Omental fat pad (tissue), 4 donors: ENCODE results near the gene ANO6. TPM values are rescaled to one million over a fixed set of nuclear protein-coding genes. Genes with fewer than 3 reads are reported as not detected.

Experiments
- ATAC-seq: fragments of 150-250 bp; one replicate; pipeline ENCODE4 v1.9.1; 2016; ENCODE audit warnings: mild to moderate bottlenecking, moderate library complexity; ENCODE audit not compliant: low FRiP score
- DNase-seq: peaks from one replicate; pipeline ENCODE4 v3.0.0-alpha.2; 2019; ENCODE audit warnings: low spot score
- total RNA-seq, 4 donors: library from RNA; depleted of rRNA; stranded (reverse); fragments of >200 nt; gene quantifications; one replicate each; pipeline ENCODE4 v1.1.0, GENCODE V29; 2016
- TF ChIP-seq, protein P1 (sequence below), 3 donors: fragments of 450-650 bp; IDR thresholded peaks; one replicate each; pipeline ENCODE4 v1.5.1; 2016 to 2017; ENCODE audit warnings: antibody characterized with exemption in 3 of 3, mild to moderate bottlenecking in 3 of 3, moderate library complexity in 2 of 3

The ANO6 gene
- total RNA-seq, 4 donors from 2014 or later, result 88.8 to 189 (median 105) TPM

GRCh38 chr12:45458854-45459807 is 243.2 kb downstream of the ANO6 start:
- no peak for ATAC-seq
- no peak for DNase-seq
- TF ChIP-seq, protein P1, sequence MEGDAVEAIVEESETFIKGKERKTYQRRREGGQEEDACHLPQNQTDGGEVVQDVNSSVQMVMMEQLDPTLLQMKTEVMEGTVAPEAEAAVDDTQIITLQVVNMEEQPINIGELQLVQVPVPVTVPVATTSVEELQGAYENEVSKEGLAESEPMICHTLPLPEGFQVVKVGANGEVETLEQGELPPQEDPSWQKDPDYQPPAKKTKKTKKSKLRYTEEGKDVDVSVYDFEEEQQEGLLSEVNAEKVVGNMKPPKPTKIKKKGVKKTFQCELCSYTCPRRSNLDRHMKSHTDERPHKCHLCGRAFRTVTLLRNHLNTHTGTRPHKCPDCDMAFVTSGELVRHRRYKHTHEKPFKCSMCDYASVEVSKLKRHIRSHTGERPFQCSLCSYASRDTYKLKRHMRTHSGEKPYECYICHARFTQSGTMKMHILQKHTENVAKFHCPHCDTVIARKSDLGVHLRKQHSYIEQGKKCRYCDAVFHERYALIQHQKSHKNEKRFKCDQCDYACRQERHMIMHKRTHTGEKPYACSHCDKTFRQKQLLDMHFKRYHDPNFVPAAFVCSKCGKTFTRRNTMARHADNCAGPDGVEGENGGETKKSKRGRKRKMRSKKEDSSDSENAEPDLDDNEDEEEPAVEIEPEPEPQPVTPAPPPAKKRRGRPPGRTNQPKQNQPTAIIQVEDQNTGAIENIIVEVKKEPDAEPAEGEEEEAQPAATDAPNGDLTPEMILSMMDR (IDR thresholded peaks at IDR 0.05), result no peak

DNA sequence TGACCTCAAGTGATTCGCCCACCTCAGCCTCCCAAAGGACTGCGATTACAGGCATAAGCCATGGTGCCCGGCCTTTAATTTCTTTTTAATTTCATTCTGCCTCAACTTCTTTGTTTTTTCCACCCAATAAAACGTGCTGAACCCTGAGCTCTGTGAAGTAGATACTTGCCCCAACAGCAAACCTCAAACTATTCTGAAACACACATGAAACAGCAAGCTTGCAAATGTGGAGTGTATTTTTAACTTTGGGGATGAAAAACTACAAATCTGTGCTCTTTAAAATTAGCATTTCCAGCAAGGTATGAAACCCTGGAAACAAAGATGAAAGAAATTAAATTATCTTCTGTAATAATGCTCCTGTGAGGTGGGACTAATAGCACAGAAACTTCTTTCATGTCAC is 246.6 kb downstream of the ANO6 start:
- ATAC-seq (no peak), DNase-seq (no peak)
- TF ChIP-seq, protein P1 (IDR thresholded peaks at IDR 0.05), result no peak

GRCh38 chr12:45464699-45465098 is 248.8 kb downstream of the ANO6 start:
- ATAC-seq (no peak), DNase-seq (no peak)
- TF ChIP-seq, protein P1 (IDR thresholded peaks at IDR 0.05), result no peak

GRCh38 chr12:45468751-45469615 is 253.1 kb downstream of the ANO6 start:
- no peak for DNase-seq
- TF ChIP-seq, protein P1 (IDR thresholded peaks at IDR 0.05), result no peak
- ATAC-seq, result no peak

GRCh38 chr12:45469902-45470301 is 254.0 kb downstream of the ANO6 start:
- DNase-seq, result no peak
- no peak for ATAC-seq
- TF ChIP-seq, protein P1 (IDR thresholded peaks at IDR 0.05), result no peak

- TF ChIP-seq, protein P1 (IDR thresholded peaks at IDR 0.05), result no peak
These were observed 257.7 kb downstream of the ANO6 start for GRCh38 chr12:45473636-45474035.

More at GRCh38 chr12:45473636-45474035, 257.7 kb downstream of the ANO6 start:
- no peak for ATAC-seq
- no peak for DNase-seq
